HEK293 (cell line): ENCODE data around the gene CLDN10.

ENCODE experiments used
- ZNF645 ChIP-seq: fragments of 450-650 bp; formaldehyde crosslinking; IDR thresholded peaks from 2 replicates; pipeline ENCODE4; 2016; ENCODE audit warnings: missing biosample characterization, missing genetic modification characterization

The CLDN10 gene

GRCh38 chr13:95629071-95629470 lies 76.6 kb downstream of the CLDN10 start (continued):
- no peak for TF ChIP-seq ZNF645
